Activated CD4-positive, alpha-beta T cell treated with anti-CD3 and anti-CD28 coated beads for 24 hours (primary cell): Measurements from ENCODE around the gene SERPINA9.
"Not testable (repeated sequence)": the region's sequence is repeated elsewhere in the genome, so short reads cannot be mapped to it uniquely, and the experiment has no call there.

Experiments
- DNase-seq, 2 donors: peaks; one replicate each; pipeline ENCODE4 v3.0.0-alpha.2; 2020; ENCODE audit warnings: low read depth in 2 of 2

The SERPINA9 gene

GRCh38 chr14:94476023-94476422, at the start of gene SERPINA9:
Gene SERPINA9, minus strand, starts transcription at chr14:94476197. Its CDS starts 6,357 bp downstream, at chr14:94469840.
- no peak for DNase-seq

GRCh38 chr14:94524093-94524492, 48.1 kb upstream of the SERPINA9 start:
- DNase-seq = no peak

- DNase-seq = no peak
Measured at GRCh38 chr14:94523265-94523664, 47.3 kb upstream of the SERPINA9 start.

- DNase-seq = no peak
Measured at GRCh38 chr14:94522115-94522724, 46.2 kb upstream of the SERPINA9 start.

GRCh38 chr14:94521375-94522114, 45.5 kb upstream of the SERPINA9 start:
- no peak for DNase-seq

GRCh38 chr14:94517641-94518257, 41.8 kb upstream of the SERPINA9 start:
- no peak for DNase-seq

- DNase-seq = no peak
Measured at GRCh38 chr14:94517248-94517640, 41.2 kb upstream of the SERPINA9 start.

- no peak for DNase-seq
Measured at GRCh38 chr14:94515856-94516255, 39.9 kb upstream of the SERPINA9 start.

GRCh38 chr14:94515426-94515825, 39.4 kb upstream of the SERPINA9 start:
- no peak for DNase-seq

GRCh38 chr14:94514351-94514750, 38.4 kb upstream of the SERPINA9 start:
- no peak for DNase-seq

- not testable (repeated sequence) for DNase-seq
Measured at GRCh38 chr14:94510481-94510880, 34.5 kb upstream of the SERPINA9 start.

- DNase-seq = no peak
Measured at GRCh38 chr14:94509356-94509755, 33.4 kb upstream of the SERPINA9 start, which contains the start of gene SERPINA12. Gene SERPINA12, minus strand, starts transcription at chr14:94509469. Its CDS starts 11,072 bp downstream, at chr14:94498397.

GRCh38 chr14:94505641-94506040, 29.6 kb upstream of the SERPINA9 start:
- no peak for DNase-seq

GRCh38 chr14:94505206-94505605, 29.2 kb upstream of the SERPINA9 start:
- no peak for DNase-seq

GRCh38 chr14:94501588-94502516, 25.9 kb upstream of the SERPINA9 start:
- no peak for DNase-seq

GRCh38 chr14:94500264-94500663, 24.3 kb upstream of the SERPINA9 start:
- no peak for DNase-seq

GRCh38 chr14:94499673-94500072, 23.7 kb upstream of the SERPINA9 start:
- DNase-seq = no peak

- DNase-seq = no peak
Measured at GRCh38 chr14:94498215-94498614, 22.2 kb upstream of the SERPINA9 start.

- no peak for DNase-seq
Measured at GRCh38 chr14:94494085-94494484, 18.1 kb upstream of the SERPINA9 start.

- DNase-seq = no peak
Measured at GRCh38 chr14:94491511-94491910, 15.5 kb upstream of the SERPINA9 start.

- no peak for DNase-seq
Measured at GRCh38 chr14:94489336-94489735, 13.3 kb upstream of the SERPINA9 start.

GRCh38 chr14:94486883-94487282, 10.9 kb upstream of the SERPINA9 start:
- no peak for DNase-seq
